ENCODE measurements around the gene A2M.
"Not testable (repeated sequence)": the region's sequence is repeated elsewhere in the genome, so short reads cannot be mapped to it uniquely, and the experiment has no call there.

Gene A2M

GRCh38 chr12:9115731-9116559 is at the start of gene A2M:
A2M (minus strand) TSS chr12:9115919; CDS start chr12:9115849, 70 bp downstream.
- Histone ChIP-seq H3K27ac (ENCODE audit: low read length) (peak within 1 kb of the TSS; percentile 77), H3K36me3 (ENCODE audit: control insufficient read depth in 2 of 2, insufficient read depth in 2 of 2, low read length in 2 of 2) (peaks cover 3 to 4% of the 10 kb centered on the region in 2 donors), H3K27me3 (ENCODE audit: control insufficient read depth in 1 of 2, insufficient read depth in 2 of 2, low read length in 2 of 2) (no peaks in the 10 kb centered on the region), H3K9me3 (ENCODE audit: control insufficient read depth in 2 of 2, low read length in 2 of 2) (no peaks in the 10 kb centered on the region), H3K4me3 (ENCODE audit: low read length in 2 of 2) (peak within 1 kb of the TSS; percentile 63 to 70), H3K4me1 (ENCODE audit: control insufficient read depth, insufficient read depth, low read length) (peaks cover 15% of the 10 kb centered on the region), H3K9ac (ENCODE audit: low read length in 2 of 2) (peak within 1 kb of the TSS; percentile 46 to 52)

GRCh38 chr12:9163392-9163791 is 47.7 kb upstream of the A2M start:
- Histone ChIP-seq H3K4me1 (ENCODE audit: control insufficient read depth, insufficient read depth, low read length) (no peaks in the 10 kb centered on the region), H3K27ac (ENCODE audit: low read length) (no peak overlapping the region), H3K36me3 (ENCODE audit: control insufficient read depth in 2 of 2, insufficient read depth in 2 of 2, low read length in 2 of 2) (no peaks in the 10 kb centered on the region), H3K9ac (ENCODE audit: low read length in 2 of 2) (no peak overlapping the region), H3K4me3 (ENCODE audit: low read length in 2 of 2) (no peak overlapping the region), H3K9me3 (ENCODE audit: control insufficient read depth in 2 of 2, low read length in 2 of 2) (no peaks in the 10 kb centered on the region), H3K27me3 (ENCODE audit: control insufficient read depth in 1 of 2, insufficient read depth in 2 of 2, low read length in 2 of 2) (no peaks in the 10 kb centered on the region)

GRCh38 chr12:9156119-9156518 is 40.4 kb upstream of the A2M start:
- Histone ChIP-seq H3K27me3 (ENCODE audit: control insufficient read depth in 1 of 2, insufficient read depth in 2 of 2, low read length in 2 of 2) (no peaks in the 10 kb centered on the region), H3K27ac (ENCODE audit: low read length) (no peak overlapping the region), H3K4me3 (ENCODE audit: low read length in 2 of 2) (no peak overlapping the region), H3K36me3 (ENCODE audit: control insufficient read depth in 2 of 2, insufficient read depth in 2 of 2, low read length in 2 of 2) (no peaks in the 10 kb centered on the region), H3K9ac (ENCODE audit: low read length in 2 of 2) (no peak overlapping the region), H3K9me3 (ENCODE audit: control insufficient read depth in 2 of 2, low read length in 2 of 2) (no peaks in the 10 kb centered on the region), H3K4me1 (ENCODE audit: control insufficient read depth, insufficient read depth, low read length) (no peaks in the 10 kb centered on the region)

DNA sequence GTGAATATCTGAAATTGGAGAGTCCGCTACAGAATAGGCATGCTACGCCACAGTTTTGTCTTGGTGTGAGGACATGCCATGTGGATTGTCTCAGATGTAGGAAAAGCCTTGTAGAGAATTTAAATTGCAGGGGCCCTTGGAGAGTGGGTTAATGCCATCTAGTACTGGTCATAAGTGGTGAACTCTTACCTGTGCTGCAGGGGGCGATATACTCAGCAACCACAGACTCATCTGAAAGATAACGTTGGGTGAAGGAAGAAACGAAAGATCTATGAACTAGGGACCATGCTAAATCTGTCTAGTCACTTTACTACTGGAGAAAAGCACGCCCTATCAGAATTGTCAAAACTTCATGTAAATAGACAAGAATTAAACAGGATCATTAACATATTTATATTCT is 33.7 kb upstream of the A2M start:
- Histone ChIP-seq H3K4me3 (ENCODE audit: low read length in 2 of 2) (no peak overlapping the region), H3K4me1 (ENCODE audit: control insufficient read depth, insufficient read depth, low read length) (no peaks in the 10 kb centered on the region), H3K27ac (ENCODE audit: low read length) (no peak overlapping the region), H3K27me3 (ENCODE audit: control insufficient read depth in 1 of 2, insufficient read depth in 2 of 2, low read length in 2 of 2) (no peaks in the 10 kb centered on the region), H3K36me3 (ENCODE audit: control insufficient read depth in 2 of 2, insufficient read depth in 2 of 2, low read length in 2 of 2) (no peaks in the 10 kb centered on the region), H3K9ac (ENCODE audit: low read length in 2 of 2) (no peak overlapping the region), H3K9me3 (ENCODE audit: control insufficient read depth in 2 of 2, low read length in 2 of 2) (no peaks in the 10 kb centered on the region)

DNA sequence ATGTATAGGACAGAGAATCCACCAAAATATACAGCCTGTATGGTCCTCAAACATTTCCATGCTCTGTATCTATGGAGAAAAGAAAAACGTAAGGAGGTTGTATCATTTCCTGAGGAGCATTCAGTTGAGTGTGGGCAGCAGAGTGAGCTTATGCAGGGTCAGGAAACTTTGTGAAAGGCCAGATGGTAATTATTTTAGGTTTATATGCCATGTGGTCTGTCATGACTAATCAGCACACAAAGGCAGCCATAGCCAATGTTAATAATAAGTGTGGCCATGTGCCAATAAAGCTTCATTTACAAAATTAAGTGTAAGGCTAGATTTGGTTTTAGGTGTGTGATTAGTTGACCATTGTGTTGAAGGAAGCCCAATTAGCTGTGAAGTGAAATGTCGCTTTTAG is 33.2 kb upstream of the A2M start:
- Histone ChIP-seq H3K27me3 (ENCODE audit: control insufficient read depth in 1 of 2, insufficient read depth in 2 of 2, low read length in 2 of 2) (no peaks in the 10 kb centered on the region), H3K36me3 (ENCODE audit: control insufficient read depth in 2 of 2, insufficient read depth in 2 of 2, low read length in 2 of 2) (no peaks in the 10 kb centered on the region), H3K4me1 (ENCODE audit: control insufficient read depth, insufficient read depth, low read length) (no peaks in the 10 kb centered on the region), H3K9me3 (ENCODE audit: control insufficient read depth in 2 of 2, low read length in 2 of 2) (peaks cover 1 to 4% of the 10 kb centered on the region in 2 donors), H3K27ac (ENCODE audit: low read length) (no peak overlapping the region), H3K9ac (ENCODE audit: low read length in 2 of 2) (no peak overlapping the region), H3K4me3 (ENCODE audit: low read length in 2 of 2) (no peak overlapping the region)

DNA sequence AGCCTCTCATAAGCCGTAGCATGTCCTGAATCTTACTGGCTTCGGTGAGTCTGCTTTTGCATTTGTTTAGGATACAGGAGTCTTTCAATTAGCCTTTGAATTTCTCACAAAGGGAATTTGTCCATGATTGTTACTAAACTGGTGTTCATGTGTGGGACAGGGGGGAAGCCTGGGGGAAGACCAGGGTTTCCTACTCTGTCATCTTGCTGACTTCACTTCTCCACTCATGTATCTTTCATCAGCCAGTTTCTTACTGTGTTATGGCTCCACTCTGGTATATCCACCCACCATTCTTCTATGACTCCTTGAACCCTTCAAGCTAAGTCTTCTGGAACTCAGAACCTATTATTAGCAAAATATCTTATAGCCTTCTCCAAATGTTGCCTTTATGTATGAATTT is 31.7 kb upstream of the A2M start:
- Histone ChIP-seq H3K4me3 (ENCODE audit: low read length in 2 of 2) (no peak overlapping the region), H3K9ac (ENCODE audit: low read length in 2 of 2) (no peak overlapping the region), H3K27me3 (ENCODE audit: control insufficient read depth in 1 of 2, insufficient read depth in 2 of 2, low read length in 2 of 2) (no peaks in the 10 kb centered on the region), H3K9me3 (ENCODE audit: control insufficient read depth in 2 of 2, low read length in 2 of 2) (peaks cover 2 to 8% of the 10 kb centered on the region in 2 donors), H3K4me1 (ENCODE audit: control insufficient read depth, insufficient read depth, low read length) (no peaks in the 10 kb centered on the region), H3K27ac (ENCODE audit: low read length) (no peak overlapping the region), H3K36me3 (ENCODE audit: control insufficient read depth in 2 of 2, insufficient read depth in 2 of 2, low read length in 2 of 2) (no peaks in the 10 kb centered on the region)

GRCh38 chr12:9144730-9145106 is 29.0 kb upstream of the A2M start:
- Histone ChIP-seq H3K9ac (ENCODE audit: low read length in 2 of 2) (no peak overlapping the region), H3K27ac (ENCODE audit: low read length) (no peak overlapping the region), H3K36me3 (ENCODE audit: control insufficient read depth in 2 of 2, insufficient read depth in 2 of 2, low read length in 2 of 2) (no peaks in the 10 kb centered on the region), H3K27me3 (ENCODE audit: control insufficient read depth in 1 of 2, insufficient read depth in 2 of 2, low read length in 2 of 2) (no peaks in the 10 kb centered on the region), H3K4me1 (ENCODE audit: control insufficient read depth, insufficient read depth, low read length) (no peaks in the 10 kb centered on the region), H3K9me3 (ENCODE audit: control insufficient read depth in 2 of 2, low read length in 2 of 2) (peaks cover 2 to 8% of the 10 kb centered on the region in 2 donors), H3K4me3 (ENCODE audit: low read length in 2 of 2) (no peak overlapping the region)

GRCh38 chr12:9143929-9144729 is 28.4 kb upstream of the A2M start:
- Histone ChIP-seq H3K27me3 (ENCODE audit: control insufficient read depth in 1 of 2, insufficient read depth in 2 of 2, low read length in 2 of 2) (no peaks in the 10 kb centered on the region), H3K4me1 (ENCODE audit: control insufficient read depth, insufficient read depth, low read length) (no peaks in the 10 kb centered on the region), H3K4me3 (ENCODE audit: low read length in 2 of 2) (no peak overlapping the region), H3K36me3 (ENCODE audit: control insufficient read depth in 2 of 2, insufficient read depth in 2 of 2, low read length in 2 of 2) (no peaks in the 10 kb centered on the region), H3K9me3 (ENCODE audit: control insufficient read depth in 2 of 2, low read length in 2 of 2) (peaks cover 2 to 8% of the 10 kb centered on the region in 2 donors), H3K9ac (ENCODE audit: low read length in 2 of 2) (no peak overlapping the region), H3K27ac (ENCODE audit: low read length) (no peak overlapping the region)

DNA sequence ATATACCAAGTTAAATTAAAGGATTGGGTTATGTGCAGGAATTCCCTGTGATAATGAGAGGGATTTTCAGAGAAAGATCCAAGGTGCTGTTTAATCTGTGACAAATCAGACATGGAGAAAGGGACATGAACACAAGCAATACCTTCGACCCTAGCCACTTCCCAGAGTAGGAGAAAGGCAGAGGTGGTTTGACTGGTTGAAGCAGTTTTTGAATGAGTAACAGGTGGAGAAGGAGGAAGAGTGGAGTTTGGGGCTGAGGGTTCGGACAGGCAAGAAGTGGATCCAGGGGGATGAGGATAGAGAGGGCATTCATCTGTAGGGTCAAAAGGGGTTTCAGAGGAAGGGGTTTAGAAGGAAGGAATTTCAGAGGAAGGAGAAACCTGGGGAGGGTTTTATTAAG is 27.4 kb upstream of the A2M start:
- Histone ChIP-seq H3K27ac (ENCODE audit: low read length) (no peak overlapping the region), H3K9ac (ENCODE audit: low read length in 2 of 2) (no peak overlapping the region), H3K36me3 (ENCODE audit: control insufficient read depth in 2 of 2, insufficient read depth in 2 of 2, low read length in 2 of 2) (no peaks in the 10 kb centered on the region), H3K27me3 (ENCODE audit: control insufficient read depth in 1 of 2, insufficient read depth in 2 of 2, low read length in 2 of 2) (no peaks in the 10 kb centered on the region), H3K9me3 (ENCODE audit: control insufficient read depth in 2 of 2, low read length in 2 of 2) (peaks cover 2 to 8% of the 10 kb centered on the region in 2 donors), H3K4me1 (ENCODE audit: control insufficient read depth, insufficient read depth, low read length) (no peaks in the 10 kb centered on the region), H3K4me3 (ENCODE audit: low read length in 2 of 2) (no peak overlapping the region)

- not testable (repeated sequence) for H3K27ac ChIP-seq (ENCODE audit: low read length)
Observed at GRCh38 chr12:9139588-9140290, 24.0 kb upstream of the A2M start.

More at GRCh38 chr12:9139588-9140290, 24.0 kb upstream of the A2M start:
- not testable (repeated sequence) for H3K9me3 ChIP-seq (ENCODE audit: control insufficient read depth in 2 of 2, low read length in 2 of 2); H3K4me1 ChIP-seq (ENCODE audit: control insufficient read depth, insufficient read depth, low read length); H3K9ac ChIP-seq (ENCODE audit: low read length in 2 of 2); H3K4me3 ChIP-seq (ENCODE audit: low read length in 2 of 2); H3K36me3 ChIP-seq (ENCODE audit: control insufficient read depth in 2 of 2, insufficient read depth in 2 of 2, low read length in 2 of 2); H3K27me3 ChIP-seq (ENCODE audit: control insufficient read depth in 1 of 2, insufficient read depth in 2 of 2, low read length in 2 of 2)

All from stomach smooth muscle (tissue), 2 donors.